Esophagus squamous epithelium (tissue), 4 donors: Measurements from ENCODE around the gene ARID1A.
"Not testable (repeated sequence)": the region's sequence is repeated elsewhere in the genome, so short reads cannot be mapped to it uniquely, and the experiment has no call there.

Experiments used
- POLR2A ChIP-seq, 4 donors: fragments of 450-650 bp; IDR thresholded peaks; one replicate each; pipeline ENCODE4 v1.6.1; 2017; ENCODE audit warnings: antibody characterized with exemption in 4 of 4, mild to moderate bottlenecking in 4 of 4, moderate library complexity in 3 of 4
- TF ChIP-seq, protein P1 (sequence below), 6 experiments: fragments of 450-650 bp in 4 of 6; fragments of 200-600 bp in 2 of 6; sonication (generic) in 2 of 6; IDR thresholded peaks; one replicate each; pipeline ENCODE4 v1.5.1; 2016 to 2019; ENCODE audit warnings: antibody characterized with exemption in 6 of 6, mild to moderate bottlenecking in 4 of 6, moderate library complexity in 4 of 6

- TF ChIP-seq, protein P1, sequence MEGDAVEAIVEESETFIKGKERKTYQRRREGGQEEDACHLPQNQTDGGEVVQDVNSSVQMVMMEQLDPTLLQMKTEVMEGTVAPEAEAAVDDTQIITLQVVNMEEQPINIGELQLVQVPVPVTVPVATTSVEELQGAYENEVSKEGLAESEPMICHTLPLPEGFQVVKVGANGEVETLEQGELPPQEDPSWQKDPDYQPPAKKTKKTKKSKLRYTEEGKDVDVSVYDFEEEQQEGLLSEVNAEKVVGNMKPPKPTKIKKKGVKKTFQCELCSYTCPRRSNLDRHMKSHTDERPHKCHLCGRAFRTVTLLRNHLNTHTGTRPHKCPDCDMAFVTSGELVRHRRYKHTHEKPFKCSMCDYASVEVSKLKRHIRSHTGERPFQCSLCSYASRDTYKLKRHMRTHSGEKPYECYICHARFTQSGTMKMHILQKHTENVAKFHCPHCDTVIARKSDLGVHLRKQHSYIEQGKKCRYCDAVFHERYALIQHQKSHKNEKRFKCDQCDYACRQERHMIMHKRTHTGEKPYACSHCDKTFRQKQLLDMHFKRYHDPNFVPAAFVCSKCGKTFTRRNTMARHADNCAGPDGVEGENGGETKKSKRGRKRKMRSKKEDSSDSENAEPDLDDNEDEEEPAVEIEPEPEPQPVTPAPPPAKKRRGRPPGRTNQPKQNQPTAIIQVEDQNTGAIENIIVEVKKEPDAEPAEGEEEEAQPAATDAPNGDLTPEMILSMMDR (IDR thresholded peaks at IDR 0.05): not testable (repeated sequence)
- TF ChIP-seq POLR2A (IDR thresholded peaks at IDR 0.05): not testable (repeated sequence)
These were observed 9.4 kb downstream of the ARID1A start for GRCh38 chr1:26705227-26705626.
